ENCODE measurements around the gene PPP1CA.

The PPP1CA gene

DNA sequence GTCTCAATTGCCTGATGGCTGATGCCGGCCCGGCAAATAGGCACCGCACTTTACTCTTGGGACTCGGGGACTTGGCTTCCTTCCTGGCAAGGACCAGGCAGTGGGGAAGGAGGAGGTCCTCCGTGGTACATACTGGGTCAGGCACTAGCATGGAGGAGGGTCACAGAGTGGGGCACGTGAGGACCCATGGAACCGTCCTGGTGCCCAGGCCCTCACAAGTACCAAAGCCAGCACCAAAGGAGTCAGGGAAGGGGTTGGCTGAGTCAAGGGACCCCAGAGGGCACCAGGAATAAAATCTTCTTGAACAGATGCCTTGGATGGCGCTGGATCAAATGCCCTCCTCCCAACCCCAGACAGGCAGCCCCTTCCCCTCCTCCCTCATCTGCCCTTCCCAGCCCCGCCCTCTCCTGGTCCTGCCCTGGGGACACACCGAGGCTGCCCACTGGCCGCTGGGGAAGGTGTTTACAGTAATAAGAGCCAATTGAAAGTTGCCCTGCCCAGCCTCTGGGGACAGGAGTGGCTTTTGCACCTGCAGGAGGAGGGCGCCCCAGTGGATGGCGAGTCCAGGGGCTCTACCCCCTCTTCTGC lies 8.2 kb upstream of the PPP1CA start:
- TF ChIP-seq FOXP2 (optimal IDR thresholded peaks at IDR 0.05; ENCODE audit: borderline replicate concordance, extremely low read depth, extremely low read length, insufficient read depth) (no peak), TAF1 (IDR thresholded peaks at IDR 0.05; ENCODE audit: borderline replicate concordance, insufficient read depth, low read length) (no peak), REST (IDR thresholded peaks at IDR 0.05; ENCODE audit: insufficient read depth in 1 of 2, low read depth in 2 of 2, low read length in 2 of 2) (no peak), SIN3A (IDR thresholded peaks at IDR 0.05; ENCODE audit: borderline replicate concordance, insufficient read depth, low read length) (no peak), POLR2AphosphoS5 (IDR thresholded peaks at IDR 0.05; ENCODE audit: low read depth, low read length) (no peak)

DNA sequence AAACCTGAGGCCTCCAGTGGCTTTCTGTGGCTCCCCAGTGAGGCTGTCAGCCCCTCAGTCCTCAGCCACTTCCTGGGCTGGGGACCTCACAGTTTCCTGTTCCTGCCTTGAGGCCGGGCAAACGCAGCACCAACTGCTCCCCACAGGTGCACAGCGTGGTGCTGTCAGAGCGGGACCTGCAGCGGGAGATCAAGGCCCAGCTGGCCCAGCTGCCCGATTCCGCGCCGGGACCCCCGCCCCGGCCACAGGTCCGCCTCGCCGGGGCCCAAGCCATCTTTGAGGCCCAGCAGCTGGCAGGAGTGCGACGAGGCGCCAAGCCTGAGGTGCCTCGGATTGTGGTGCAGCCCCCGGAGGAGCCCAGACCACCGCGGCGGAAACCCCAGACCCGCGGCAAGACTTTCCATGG lies 7.6 kb upstream of the PPP1CA start:
- TF ChIP-seq SIN3A (IDR thresholded peaks at IDR 0.05; ENCODE audit: borderline replicate concordance, insufficient read depth, low read length) (no peak), REST (IDR thresholded peaks at IDR 0.05; ENCODE audit: insufficient read depth in 1 of 2, low read depth in 2 of 2, low read length in 2 of 2) (no peak), TAF1 (IDR thresholded peaks at IDR 0.05; ENCODE audit: borderline replicate concordance, insufficient read depth, low read length) (no peak), POLR2AphosphoS5 (IDR thresholded peaks at IDR 0.05; ENCODE audit: low read depth, low read length) (no peak), FOXP2 (optimal IDR thresholded peaks at IDR 0.05; ENCODE audit: borderline replicate concordance, extremely low read depth, extremely low read length, insufficient read depth) (no peak)

GRCh38 chr11:67408437-67409200 lies 7.0 kb upstream of the PPP1CA start:
- no peak for TF ChIP-seq FOXP2 (optimal IDR thresholded peaks at IDR 0.05; ENCODE audit: borderline replicate concordance, extremely low read depth, extremely low read length, insufficient read depth)
- no peak for TF ChIP-seq TAF1 (IDR thresholded peaks at IDR 0.05; ENCODE audit: borderline replicate concordance, insufficient read depth, low read length)
- no peak for TF ChIP-seq REST (IDR thresholded peaks at IDR 0.05; ENCODE audit: insufficient read depth in 1 of 2, low read depth in 2 of 2, low read length in 2 of 2)
- TF ChIP-seq SIN3A (IDR thresholded peaks at IDR 0.05; ENCODE audit: borderline replicate concordance, insufficient read depth, low read length): no peak
- no peak for TF ChIP-seq POLR2AphosphoS5 (IDR thresholded peaks at IDR 0.05; ENCODE audit: low read depth, low read length)

- no peak for TF ChIP-seq FOXP2 (optimal IDR thresholded peaks at IDR 0.05; ENCODE audit: borderline replicate concordance, extremely low read depth, extremely low read length, insufficient read depth)
- no peak for TF ChIP-seq TAF1 (IDR thresholded peaks at IDR 0.05; ENCODE audit: borderline replicate concordance, insufficient read depth, low read length)
- no peak for TF ChIP-seq SIN3A (IDR thresholded peaks at IDR 0.05; ENCODE audit: borderline replicate concordance, insufficient read depth, low read length)
- TF ChIP-seq POLR2AphosphoS5 (IDR thresholded peaks at IDR 0.05; ENCODE audit: low read depth, low read length): no peak
- TF ChIP-seq REST (IDR thresholded peaks at IDR 0.05; ENCODE audit: insufficient read depth in 1 of 2, low read depth in 2 of 2, low read length in 2 of 2): no peak
These were observed 6.1 kb upstream of the PPP1CA start for GRCh38 chr11:67407688-67408163.

Measured in PFSK-1 (cell line).